LNCaP clone FGC (cell line): Measurements from ENCODE around the gene TWIST2.

Experiments
- DNase-seq: peaks from one replicate; pipeline ENCODE4 v3.0.0-alpha.2; 2011; ENCODE audit warnings: low read depth
- H3K4me3 ChIP-seq: 2 replicates; pipeline ENCODE4 v1.5.1; 2011; ENCODE audit warnings: mild to moderate bottlenecking, low read depth, low read length, control low read depth
- CTCF ChIP-seq: IDR thresholded peaks from 2 replicates; pipeline ENCODE4 v1.5.1; 2012; ENCODE audit warnings: mild to moderate bottlenecking; ENCODE audit not compliant: control insufficient read depth, insufficient read depth; ENCODE audit errors: extremely low read depth

TWIST2 gene

GRCh38 chr2:238886453-238887094 lies 38.7 kb downstream of the TWIST2 start:
- H3K4me3 ChIP-seq, result no peak overlapping the region
- DNase-seq, result no peak
- TF ChIP-seq CTCF, result no peak

GRCh38 chr2:238887616-238888015 lies 39.7 kb downstream of the TWIST2 start:
- H3K4me3 ChIP-seq, result no peak overlapping the region
- DNase-seq, result no peak
- TF ChIP-seq CTCF, result no peak

GRCh38 chr2:238888781-238889180 lies 40.9 kb downstream of the TWIST2 start:
- H3K4me3 ChIP-seq, result no peak overlapping the region
- TF ChIP-seq CTCF, result no peak
- DNase-seq, result no peak

GRCh38 chr2:238890131-238890530 lies 42.2 kb downstream of the TWIST2 start:
- DNase-seq, result no peak
- H3K4me3 ChIP-seq, result no peak overlapping the region
- TF ChIP-seq CTCF, result no peak

GRCh38 chr2:238890618-238891456 lies 43.0 kb downstream of the TWIST2 start:
- no peak for DNase-seq
- TF ChIP-seq CTCF, result no peak
- no peak overlapping the region for H3K4me3 ChIP-seq

- H3K4me3 ChIP-seq, result no peak overlapping the region
- DNase-seq, result no peak
- TF ChIP-seq CTCF, result no peak
Measured at GRCh38 chr2:238891457-238892203, 43.7 kb downstream of the TWIST2 start.
